ENCODE measurements around the gene MEF2A.

Gene MEF2A

DNA sequence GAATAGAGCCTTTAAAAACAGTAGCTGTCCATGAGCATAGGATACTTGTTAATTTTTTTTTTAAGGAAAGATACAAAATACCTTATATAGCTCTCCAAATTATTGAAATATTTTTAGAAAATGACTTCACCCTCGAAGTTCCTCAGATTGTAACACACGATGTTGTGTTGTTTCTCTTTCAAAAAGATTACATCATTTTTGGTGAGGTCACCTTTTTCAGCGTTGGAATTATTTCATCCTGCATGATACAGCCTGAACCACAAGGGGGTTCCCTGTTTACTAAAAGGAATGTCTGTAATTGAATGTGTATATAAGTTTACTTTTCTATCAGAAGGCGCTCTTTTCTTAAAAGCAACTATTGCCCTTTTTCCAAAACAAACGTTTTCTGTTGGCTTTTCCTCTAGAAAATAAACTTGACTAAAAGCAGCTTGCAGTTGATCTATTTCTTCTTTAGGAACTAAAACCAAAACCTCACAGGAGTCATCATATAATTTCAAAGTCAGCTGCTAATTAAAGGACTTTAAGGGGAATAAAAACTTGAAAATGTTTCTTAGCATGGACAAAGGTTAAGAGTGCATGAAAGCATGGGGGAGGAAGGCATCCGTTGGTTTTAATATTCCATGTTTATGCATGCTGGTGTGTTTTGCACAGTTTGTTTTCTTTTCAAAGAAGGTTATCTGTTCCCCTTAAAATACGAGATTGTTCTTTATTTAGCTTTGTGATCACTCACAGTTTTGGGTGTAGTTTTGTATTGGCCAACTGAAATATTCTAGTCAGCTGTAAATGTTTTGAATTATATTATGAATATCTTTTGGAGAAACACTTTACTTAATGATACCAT lies 138.0 kb downstream of the MEF2A start:
- DNase-seq (ENCODE audit: low read depth in 2 of 2) = no peak

DNA sequence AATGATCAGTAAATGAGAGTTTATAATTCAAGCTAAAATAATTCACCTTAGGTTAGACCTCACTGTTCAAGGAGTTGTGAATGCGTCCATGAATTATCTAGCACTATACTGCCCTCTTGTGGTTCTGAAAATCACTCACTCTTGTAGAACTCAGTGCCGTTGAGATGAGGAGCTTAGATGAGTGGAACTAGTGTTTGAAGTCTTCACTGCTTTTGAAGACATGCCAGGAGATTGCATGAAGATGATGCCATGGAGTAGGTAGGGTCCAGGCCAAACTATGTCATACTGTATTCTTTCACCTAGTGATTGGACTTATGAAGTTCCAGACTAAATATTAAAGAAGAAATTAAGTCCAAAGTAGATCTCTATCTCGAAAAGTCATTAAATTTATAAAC lies 138.7 kb downstream of the MEF2A start:
- no peak for DNase-seq (ENCODE audit: low read depth in 2 of 2)

DNA sequence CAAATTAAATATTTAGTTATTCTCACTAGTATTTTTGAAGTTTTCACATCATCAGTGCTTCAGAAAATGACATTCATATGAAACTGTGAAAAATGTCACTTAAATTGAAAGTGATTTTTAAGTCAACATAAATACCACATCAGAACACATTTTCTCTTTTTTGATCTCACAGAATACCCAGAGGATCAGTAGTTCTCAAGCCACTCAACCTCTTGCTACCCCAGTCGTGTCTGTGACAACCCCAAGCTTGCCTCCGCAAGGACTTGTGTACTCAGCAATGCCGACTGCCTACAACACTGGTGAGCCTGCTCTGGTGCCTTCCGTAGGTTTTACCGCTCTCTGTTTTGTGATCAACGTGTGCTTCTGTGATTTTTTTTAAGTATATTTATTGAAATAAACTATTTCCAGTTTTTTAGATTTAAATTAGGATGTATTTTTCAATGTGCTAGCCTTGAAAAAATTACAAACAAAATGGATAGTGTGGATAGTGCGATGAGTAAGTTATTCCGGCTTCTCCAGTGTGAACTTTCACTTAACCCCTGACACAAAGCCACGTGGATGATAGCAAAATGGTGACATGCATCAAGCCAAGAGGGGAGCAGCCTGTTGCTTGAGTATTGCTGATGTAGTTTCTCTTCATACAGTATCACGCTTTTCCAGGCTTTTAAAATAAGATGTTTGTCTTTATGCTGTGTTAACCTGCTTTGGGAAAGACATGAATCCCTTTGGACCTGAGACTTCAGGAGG lies 140.9 kb downstream of the MEF2A start:
- no peak for DNase-seq (ENCODE audit: low read depth in 2 of 2)

DNA sequence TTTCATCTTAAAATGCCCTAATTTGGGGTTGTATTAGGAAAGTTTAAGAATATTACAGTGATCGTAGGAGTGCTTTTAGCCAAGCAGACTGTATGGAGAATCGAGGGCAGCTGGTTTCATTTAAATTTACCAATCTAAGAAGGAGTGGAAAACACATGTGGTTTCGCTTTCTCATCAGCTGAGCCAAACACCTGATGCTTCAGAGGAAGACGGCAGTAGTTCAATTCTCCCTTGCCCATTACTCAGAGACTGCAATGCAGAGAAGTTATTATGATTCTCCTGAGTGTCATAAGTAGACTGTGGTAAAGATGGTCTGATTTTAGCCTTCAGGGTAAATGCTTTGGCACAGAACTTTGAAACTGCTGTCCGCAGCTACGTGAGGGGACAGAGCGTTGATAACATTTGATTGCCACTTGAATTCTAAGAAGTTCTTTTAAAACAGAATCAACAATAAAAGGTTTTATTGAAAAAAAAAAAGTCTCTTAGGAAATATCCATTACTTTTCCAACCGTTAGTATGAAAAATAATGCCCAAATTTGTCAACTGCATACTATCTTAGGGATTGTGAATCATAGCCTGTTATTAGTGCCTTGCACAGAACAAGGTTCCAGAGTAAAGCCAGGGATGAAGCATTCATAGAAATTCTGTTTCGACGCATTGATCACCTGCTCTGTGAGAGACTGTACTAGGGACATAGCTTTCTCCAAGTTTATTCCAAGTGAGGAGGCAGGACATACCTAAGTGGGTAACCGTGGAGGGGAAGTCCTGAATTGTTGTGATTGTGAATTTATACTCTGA lies 141.9 kb downstream of the MEF2A start:
- DNase-seq (ENCODE audit: low read depth in 2 of 2) = no peak

DNA sequence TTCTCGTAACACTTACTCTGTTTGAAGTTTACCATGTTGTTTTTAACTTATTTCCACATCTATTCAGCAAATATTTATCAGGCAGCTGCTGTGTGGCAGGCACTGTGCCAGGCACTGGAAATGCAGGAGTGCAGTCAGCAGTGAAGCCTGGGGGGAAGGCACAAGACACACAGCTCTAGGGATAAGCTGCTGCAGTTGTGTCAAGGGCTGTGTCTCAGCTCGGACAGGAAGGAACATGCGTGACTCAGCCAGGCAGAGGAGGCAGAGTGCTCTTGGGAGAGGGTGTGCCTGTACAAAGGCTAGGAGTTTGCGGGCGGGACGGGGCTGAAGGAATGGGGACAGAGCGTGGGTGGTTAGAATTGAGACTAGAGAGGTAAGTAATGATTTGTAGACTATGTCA lies 142.8 kb downstream of the MEF2A start:
- no peak for DNase-seq (ENCODE audit: low read depth in 2 of 2)

DNA sequence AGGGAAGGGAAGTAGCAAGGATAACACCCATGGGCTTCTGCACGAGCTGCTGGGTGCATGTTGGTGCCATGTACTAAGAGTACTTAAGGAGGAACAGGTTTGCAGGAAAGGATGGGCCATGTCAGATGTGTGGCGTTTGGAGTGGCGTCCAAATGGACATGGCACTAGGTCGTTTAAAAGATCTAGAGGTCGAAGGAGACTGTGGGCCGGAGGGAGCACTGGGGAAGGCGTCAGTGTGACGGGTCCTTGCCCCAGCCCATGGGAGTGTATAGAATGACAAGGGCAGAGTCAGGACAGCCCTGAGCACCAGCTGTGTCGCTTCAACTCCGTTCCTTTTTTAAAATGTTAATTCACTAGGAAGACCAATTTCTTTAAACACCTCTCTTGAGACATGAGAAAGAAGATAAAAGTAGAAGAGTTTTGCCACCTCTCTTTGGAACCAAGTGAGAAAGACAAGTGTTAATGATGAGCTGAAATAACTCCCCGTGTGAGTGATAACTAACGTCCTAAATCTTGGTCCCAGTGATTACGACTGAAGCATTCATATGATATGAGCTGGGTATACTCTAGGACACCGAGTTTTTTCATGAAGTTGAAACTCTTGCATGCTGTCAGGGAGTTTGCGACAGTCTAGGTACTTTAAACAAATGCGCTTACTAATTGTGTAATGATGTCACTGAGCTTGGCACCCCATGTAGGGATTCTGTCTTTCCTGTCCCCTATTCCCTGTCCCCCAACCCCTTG lies 143.6 kb downstream of the MEF2A start:
- DNase-seq (ENCODE audit: low read depth in 2 of 2) = no peak

DNA sequence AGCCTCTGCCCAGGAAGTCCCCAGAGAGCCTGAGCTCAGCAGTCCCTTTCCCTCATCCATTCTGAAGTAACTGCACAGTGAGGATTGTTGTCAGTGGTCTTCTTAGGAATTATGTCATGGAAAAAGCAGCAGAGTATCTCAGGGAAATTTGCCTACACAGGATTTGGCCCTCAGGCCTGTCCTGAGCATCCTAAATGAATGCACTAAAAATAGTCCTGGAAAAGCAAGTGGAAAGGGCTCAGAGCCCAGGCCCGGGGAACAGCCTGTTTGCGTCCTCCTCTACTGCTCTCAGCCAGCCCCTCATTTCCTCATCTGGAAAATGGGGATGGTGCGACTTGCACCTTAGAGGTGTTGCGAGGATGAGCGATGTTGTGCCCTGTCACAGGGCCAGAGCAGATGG lies 145.8 kb downstream of the MEF2A start:
- DNase-seq (ENCODE audit: low read depth in 2 of 2) = no peak

DNA sequence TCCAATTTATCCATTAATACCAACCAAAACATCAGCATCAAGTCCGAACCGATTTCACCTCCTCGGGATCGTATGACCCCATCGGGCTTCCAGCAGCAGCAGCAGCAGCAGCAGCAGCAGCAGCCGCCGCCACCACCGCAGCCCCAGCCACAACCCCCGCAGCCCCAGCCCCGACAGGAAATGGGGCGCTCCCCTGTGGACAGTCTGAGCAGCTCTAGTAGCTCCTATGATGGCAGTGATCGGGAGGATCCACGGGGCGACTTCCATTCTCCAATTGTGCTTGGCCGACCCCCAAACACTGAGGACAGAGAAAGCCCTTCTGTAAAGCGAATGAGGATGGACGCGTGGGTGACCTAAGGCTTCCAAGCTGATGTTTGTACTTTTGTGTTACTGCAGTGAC lies 146.6 kb downstream of the MEF2A start:
- no peak for DNase-seq (ENCODE audit: low read depth in 2 of 2)

DNA sequence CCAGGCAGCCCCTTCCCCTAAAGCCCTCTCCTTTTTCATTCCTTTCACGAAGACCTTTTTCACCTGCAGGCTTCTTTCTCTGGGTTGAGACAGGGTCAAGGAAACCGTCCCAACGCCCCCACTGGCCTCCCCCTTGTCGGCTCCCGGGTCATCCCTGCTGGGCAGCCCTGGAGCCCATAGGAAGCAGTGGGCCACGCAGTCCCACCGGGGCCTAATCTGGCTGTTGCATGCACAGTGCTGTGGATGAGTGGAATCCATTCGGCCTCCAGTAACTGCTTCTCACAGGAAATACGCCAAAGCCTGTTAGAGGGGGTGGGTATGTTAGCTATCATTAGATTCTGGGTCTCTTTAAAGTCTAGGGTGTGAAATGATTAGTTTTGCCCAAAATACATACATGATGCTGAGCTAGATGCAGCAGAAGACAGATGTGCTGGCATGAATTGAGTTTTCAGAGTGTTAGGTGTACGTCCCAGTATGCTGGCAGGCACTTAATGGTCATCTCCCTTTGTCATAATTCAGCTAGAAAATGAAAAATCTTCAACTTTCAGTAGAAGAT lies 150.8 kb downstream of the MEF2A start:
- no peak for DNase-seq (ENCODE audit: low read depth in 2 of 2)

- no peak for DNase-seq (ENCODE audit: low read depth in 2 of 2)
These were observed 151.6 kb downstream of the MEF2A start for GRCh38 chr15:99717161-99718009.

DNA sequence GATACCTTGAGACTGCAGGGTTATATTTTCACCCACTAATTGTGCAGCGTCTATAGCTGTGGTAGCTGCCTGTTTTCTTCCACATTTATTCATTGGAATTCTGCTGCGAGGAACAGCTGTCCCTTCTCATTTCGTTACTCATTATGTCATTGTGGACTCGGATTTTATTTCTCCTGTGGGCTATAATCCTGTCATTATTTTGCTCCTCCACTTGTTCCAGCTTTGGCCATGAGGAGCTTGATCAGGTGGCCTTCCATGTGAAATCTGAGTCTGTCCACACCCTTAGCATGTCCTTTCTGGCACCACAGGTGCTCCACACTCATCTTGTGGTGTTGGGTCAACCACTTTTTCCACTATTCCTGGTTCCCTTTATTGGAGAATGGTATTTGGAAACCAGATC lies 152.6 kb downstream of the MEF2A start:
- DNase-seq (ENCODE audit: low read depth in 2 of 2) = no peak

DNA sequence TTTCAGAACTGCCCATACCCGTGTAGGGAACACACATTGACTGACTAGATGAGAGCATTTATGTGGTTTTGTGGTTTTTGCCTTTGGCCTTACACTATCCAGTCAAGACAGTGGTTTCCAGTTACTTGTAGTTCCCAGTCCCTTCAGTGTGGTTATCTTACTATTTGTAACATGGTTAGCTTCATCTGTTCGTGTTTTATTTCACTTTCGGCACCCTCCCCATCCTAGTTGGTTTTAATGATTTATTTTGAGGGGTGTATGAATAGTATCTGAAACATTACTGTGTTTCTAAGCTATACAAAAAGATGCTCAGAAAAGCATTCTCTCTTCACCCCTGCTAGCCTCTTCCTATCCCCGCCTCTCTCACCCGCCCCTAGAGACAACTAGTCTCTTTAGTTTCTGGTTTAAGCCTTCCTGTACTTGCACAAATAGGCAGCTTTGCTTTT lies 153.3 kb downstream of the MEF2A start:
- no peak for DNase-seq (ENCODE audit: low read depth in 2 of 2)

DNA sequence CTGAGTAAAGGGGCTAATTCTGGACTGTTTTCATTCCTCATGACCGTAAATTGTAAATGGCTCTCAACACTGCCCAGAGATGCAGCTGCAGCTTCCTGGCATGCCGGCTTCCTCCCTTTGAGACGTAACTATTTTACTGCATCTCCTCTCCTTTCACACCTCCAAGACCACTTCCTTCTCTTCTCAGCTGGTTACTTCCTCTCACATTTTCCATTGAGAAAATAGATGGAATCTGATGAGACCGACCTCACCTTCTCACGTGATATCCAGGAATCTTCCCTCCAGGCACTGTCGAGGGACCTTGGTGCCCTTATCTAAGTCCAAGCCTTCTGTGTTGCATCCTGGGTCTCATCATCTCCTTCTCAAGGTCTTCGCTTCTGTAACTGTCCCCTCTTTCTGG lies 154.7 kb downstream of the MEF2A start:
- no peak for DNase-seq (ENCODE audit: low read depth in 2 of 2)

- DNase-seq (ENCODE audit: low read depth in 2 of 2) = no peak
These were observed 155.5 kb downstream of the MEF2A start for GRCh38 chr15:99721104-99721778.

DNA sequence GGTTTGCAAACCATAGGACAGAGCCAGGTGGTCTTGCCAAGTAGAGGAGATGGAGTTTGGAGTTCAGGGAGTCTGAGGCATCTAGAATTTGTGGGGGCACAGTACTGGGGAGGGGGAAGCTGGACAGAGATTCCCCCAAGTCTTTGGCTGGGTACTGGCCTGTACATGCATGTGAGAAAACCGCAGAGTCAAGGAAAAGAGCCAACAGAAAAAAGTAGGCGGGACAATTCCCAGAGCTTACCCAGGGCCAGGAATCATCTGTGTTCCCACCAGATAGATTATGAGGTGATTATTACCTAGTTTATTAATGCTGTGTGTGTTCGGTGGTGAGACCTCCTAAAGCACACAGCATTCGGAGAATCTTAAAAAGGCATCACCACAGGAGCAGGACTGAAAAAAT lies 156.1 kb downstream of the MEF2A start:
- DNase-seq (ENCODE audit: low read depth in 2 of 2) = no peak

- DNase-seq (ENCODE audit: low read depth in 2 of 2) = no peak
These were observed 156.6 kb downstream of the MEF2A start for GRCh38 chr15:99722406-99722805.

DNA sequence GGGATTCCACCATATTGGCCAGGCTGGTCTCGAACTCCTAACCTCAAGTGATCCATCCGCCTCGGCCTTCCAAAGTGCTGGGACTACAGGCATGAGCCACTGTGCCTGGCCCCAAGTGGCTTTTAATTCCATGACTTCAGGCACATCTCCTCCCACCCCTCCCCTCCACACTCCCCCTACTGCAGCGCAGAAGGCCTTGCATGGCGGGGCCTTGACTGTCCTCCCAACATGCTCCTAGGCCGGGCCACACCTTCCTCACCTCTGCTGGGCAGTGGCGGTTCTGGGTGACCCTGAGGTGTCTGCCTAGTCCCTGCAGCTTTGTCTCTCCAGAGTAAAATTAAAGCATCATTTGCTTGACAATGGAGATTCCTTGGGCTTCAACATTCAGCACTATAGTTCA lies 160.5 kb downstream of the MEF2A start:
- no peak for DNase-seq (ENCODE audit: low read depth in 2 of 2)

DNA sequence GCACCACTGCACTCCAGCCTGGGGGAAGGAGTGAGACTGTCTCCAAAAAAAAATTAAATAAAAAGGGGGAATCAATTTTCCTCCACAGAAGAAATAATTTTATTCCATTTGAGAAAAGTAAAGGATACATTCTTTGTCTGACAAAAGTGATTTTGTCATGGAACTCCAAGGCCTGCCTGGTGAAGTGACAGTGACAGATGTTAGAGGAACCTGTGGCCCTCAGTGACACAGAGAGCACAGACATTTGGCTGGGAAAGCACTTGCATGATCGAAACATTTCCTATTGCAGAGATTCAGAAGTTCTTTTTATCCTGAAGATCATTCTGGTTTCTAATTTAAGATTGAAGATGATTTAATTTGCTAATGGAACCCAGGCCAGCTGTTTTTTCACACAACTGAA lies 161.5 kb downstream of the MEF2A start:
- no peak for DNase-seq (ENCODE audit: low read depth in 2 of 2)

DNA sequence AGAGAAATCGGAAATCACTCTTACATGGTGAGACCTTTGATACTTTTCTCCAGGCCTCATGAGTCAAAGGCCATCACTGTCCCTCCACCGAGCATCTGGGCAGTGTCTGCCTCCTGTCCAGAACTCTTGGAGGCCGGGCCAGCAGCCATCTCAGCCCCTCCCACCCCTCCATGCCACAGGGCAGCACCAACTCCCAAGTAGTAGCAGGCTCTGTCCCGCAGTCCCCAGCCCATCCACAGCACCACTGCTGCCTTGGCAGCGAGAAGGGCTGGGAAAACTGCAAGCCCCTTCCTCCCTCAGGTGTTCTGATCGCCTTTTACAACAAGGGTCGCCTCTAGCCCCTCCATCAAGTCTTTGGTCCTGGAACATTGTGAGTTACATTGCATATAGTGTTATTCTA lies 161.9 kb downstream of the MEF2A start:
- no peak for DNase-seq (ENCODE audit: low read depth in 2 of 2)

DNA sequence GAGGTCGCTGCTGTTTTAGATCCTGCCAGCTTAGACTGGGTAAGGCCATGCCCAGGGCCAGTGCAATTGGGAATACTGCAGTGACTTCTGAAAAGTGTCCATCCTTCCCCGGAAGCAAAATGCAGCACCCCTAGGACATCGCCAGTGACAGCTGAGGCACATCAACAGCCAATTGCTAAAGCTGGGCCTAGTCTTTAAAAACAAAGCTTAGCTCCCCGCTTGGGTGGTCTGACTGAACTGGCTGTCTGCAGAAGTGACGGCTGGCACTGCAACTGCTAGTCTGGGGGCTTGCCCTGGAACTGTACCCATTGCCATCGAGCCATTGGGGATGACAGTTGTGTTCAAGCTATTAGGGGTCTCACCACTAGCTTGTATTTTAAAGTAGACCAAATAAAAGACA lies 163.1 kb downstream of the MEF2A start:
- DNase-seq (ENCODE audit: low read depth in 2 of 2) = no peak

Data from stimulated activated CD4-positive, alpha-beta T cell treated with anti-CD3 and anti-CD28 coated beads, Interleukin-1b, Interleukin-23, amount 100 ng/mL, for 1 hour (primary cell).